H9 (cell line): ENCODE measurements around the gene CGB5. TPM values are rescaled to one million over a fixed set of nuclear protein-coding genes. Genes with fewer than 3 reads are reported as not detected.

ENCODE experiments used
- DNase-seq: peaks from one replicate; pipeline ENCODE4 v3.0.0-alpha.2; 2017
- H2AFZ ChIP-seq: one replicate; pipeline ENCODE4 v1.6.1; 2013; ENCODE audit warnings: mild to moderate bottlenecking, low read length, control low read depth, moderate library complexity
- H2AK5ac ChIP-seq: 2 replicates; pipeline ENCODE4 v1.6.1; 2013; ENCODE audit warnings: low read length, control low read depth, mixed read lengths; ENCODE audit not compliant: insufficient read length
- H2BK120ac ChIP-seq: one replicate; pipeline ENCODE4 v1.6.1; 2013; ENCODE audit warnings: low read depth, mild to moderate bottlenecking, low read length, control low read depth, inconsistent platforms; ENCODE audit not compliant: poor library complexity, severe bottlenecking
- H2BK12ac ChIP-seq: 2 replicates; pipeline ENCODE4 v1.6.1; 2013; ENCODE audit warnings: low read length, control low read depth, mixed read lengths, low read depth; ENCODE audit not compliant: insufficient read length
- H2BK15ac ChIP-seq: 2 replicates; pipeline ENCODE4 v1.6.1; 2013; ENCODE audit warnings: low read depth, low read length, control low read depth
- H2BK20ac ChIP-seq: one replicate; pipeline ENCODE4 v1.6.1; 2013; ENCODE audit warnings: low read depth, mild to moderate bottlenecking, low read length, control low read depth, inconsistent platforms; ENCODE audit not compliant: poor library complexity, severe bottlenecking
- H2BK5ac ChIP-seq: 2 replicates; pipeline ENCODE4 v1.6.1; 2013; ENCODE audit warnings: low read length, control low read depth, mixed read lengths; ENCODE audit not compliant: insufficient read length
- H3K14ac ChIP-seq: 2 replicates; pipeline ENCODE4 v1.6.1; 2013; ENCODE audit warnings: low read length, control low read depth; ENCODE audit not compliant: insufficient read depth
- H3K18ac ChIP-seq: 2 replicates; pipeline ENCODE4 v1.6.1; 2013; ENCODE audit warnings: low read depth, mild to moderate bottlenecking, mixed read lengths, low read length, control low read depth; ENCODE audit not compliant: insufficient read length
- H3K23ac ChIP-seq: 2 replicates; pipeline ENCODE4 v1.6.1; 2013; ENCODE audit warnings: low read length, control low read depth, mixed read lengths, low read depth; ENCODE audit not compliant: insufficient read length
- H3K23me2 ChIP-seq: 2 replicates; pipeline ENCODE4 v1.6.1; 2013; ENCODE audit warnings: low read depth, mild to moderate bottlenecking, mixed read lengths, low read length, control low read depth; ENCODE audit not compliant: insufficient read length, poor library complexity, severe bottlenecking
- H3K27ac ChIP-seq: 2 replicates; pipeline ENCODE4 v1.5.1; 2013; ENCODE audit warnings: low read length, control low read depth, mixed read lengths, low read depth; ENCODE audit not compliant: insufficient read length
- H3K27me3 ChIP-seq: 2 replicates; pipeline ENCODE4 v1.6.1; 2013; ENCODE audit warnings: low read length, control low read depth, inconsistent platforms; ENCODE audit not compliant: insufficient read depth
- H3K4ac ChIP-seq: 2 replicates; pipeline ENCODE4 v1.6.1; 2013; ENCODE audit warnings: low read depth, mild to moderate bottlenecking, control low read depth, inconsistent platforms, low read length, moderate library complexity
- H3K4me1 ChIP-seq: 2 replicates; pipeline ENCODE4 v1.6.1; 2013; ENCODE audit warnings: low read length, control low read depth, inconsistent platforms; ENCODE audit not compliant: insufficient read depth
- H3K4me2 ChIP-seq: 2 replicates; pipeline ENCODE4 v1.6.1; 2013; ENCODE audit warnings: low read length, control low read depth, mixed read lengths; ENCODE audit not compliant: insufficient read length, insufficient read depth
- H3K56ac ChIP-seq: 2 replicates; pipeline ENCODE4 v1.6.1; 2013; ENCODE audit warnings: low read depth, mild to moderate bottlenecking, mixed read lengths, low read length, control low read depth; ENCODE audit not compliant: insufficient read length
- H3K79me1 ChIP-seq: 2 replicates; pipeline ENCODE4 v1.6.1; 2013; ENCODE audit warnings: low read depth, mild to moderate bottlenecking, moderate library complexity, low read length, control low read depth, inconsistent platforms; ENCODE audit not compliant: insufficient read depth, poor library complexity, severe bottlenecking
- H3K79me2 ChIP-seq: 2 replicates; pipeline ENCODE4 v1.6.1; 2013; ENCODE audit warnings: low read length, control low read depth, inconsistent platforms; ENCODE audit not compliant: insufficient read depth
- H3K9ac ChIP-seq: 2 replicates; pipeline ENCODE4 v1.6.1; 2013; ENCODE audit warnings: low read length, control low read depth, mixed read lengths; ENCODE audit not compliant: insufficient read length; ENCODE audit errors: extremely low read depth
- H3K9me3 ChIP-seq: one replicate; pipeline ENCODE4 v1.6.1; 2013; ENCODE audit warnings: low read depth, low read length, inconsistent platforms; ENCODE audit not compliant: control insufficient read depth
- H3T11ph ChIP-seq: one replicate; pipeline ENCODE4 v1.6.1; 2013; ENCODE audit warnings: mild to moderate bottlenecking, low read length, control low read depth, inconsistent platforms
- H4K20me1 ChIP-seq: one replicate; pipeline ENCODE4 v1.6.1; 2013; ENCODE audit not compliant: control insufficient read depth, insufficient read length, insufficient read depth
- H4K5ac ChIP-seq: 2 replicates; pipeline ENCODE4 v1.6.1; 2013; ENCODE audit warnings: low read depth, mild to moderate bottlenecking, mixed read lengths, low read length, control low read depth; ENCODE audit not compliant: insufficient read length
- H4K8ac ChIP-seq: replicated peaks from 2 replicates; pipeline ENCODE4 v1.6.1; 2013; ENCODE audit warnings: low read length, control low read depth, mixed read lengths, low read depth; ENCODE audit not compliant: insufficient read length
- H4K91ac ChIP-seq: 2 replicates; pipeline ENCODE4 v1.6.1; 2013; ENCODE audit warnings: low read depth, mild to moderate bottlenecking, moderate library complexity, mixed read lengths, low read length, control low read depth; ENCODE audit not compliant: insufficient read length
- H3K27ac Mint-ChIP-seq, 3 experiments: 2 replicates in 2 of 3; 3 replicates in 1 of 3; pipeline ENCODE4 v1.8.0; 2020 to 2021; ENCODE audit warnings: mixed read lengths in 3 of 3, mild to moderate bottlenecking in 1 of 3, moderate library complexity in 1 of 3
- H3K27me3 Mint-ChIP-seq: 2 replicates; pipeline ENCODE4 v1.8.0; 2021; ENCODE audit warnings: low read depth, mild to moderate bottlenecking, moderate library complexity, mixed read lengths
- H3K36me3 Mint-ChIP-seq, 3 experiments: 2 replicates in 2 of 3; 3 replicates in 1 of 3; pipeline ENCODE4 v1.8.0; 2020 to 2021; ENCODE audit warnings: low read depth in 3 of 3, mixed read lengths in 3 of 3; ENCODE audit not compliant: insufficient read depth in 1 of 3
- H3K4me1 Mint-ChIP-seq, 2 experiments: 2 replicates each; pipeline ENCODE4 v1.8.0; 2020; ENCODE audit warnings: mixed read lengths in 2 of 2
- H3K4me3 Mint-ChIP-seq, 2 experiments: 2 replicates in 1 of 2; 3 replicates in 1 of 2; pipeline ENCODE4 v1.8.0; 2020 to 2021; ENCODE audit warnings: mild to moderate bottlenecking in 2 of 2, mixed read lengths in 2 of 2, moderate library complexity in 1 of 2
- H3K9me3 Mint-ChIP-seq, 2 experiments: 2 replicates in 1 of 2; 3 replicates in 1 of 2; pipeline ENCODE4 v1.8.0; 2020; ENCODE audit warnings: mild to moderate bottlenecking in 2 of 2, mixed read lengths in 2 of 2, moderate library complexity in 1 of 2
- WGBS: extraction: QIAGEN DNeasy Blood & Tissue Kit; methylation state at CpG from one replicate; pipeline ENCODE4 v1.1.7; 2013; ENCODE audit warnings: missing lambda C conversion rate, low lambda C conversion rate, mixed read lengths; ENCODE audit not compliant: insufficient read length; ENCODE audit errors: extremely low coverage; 5-methylcytosine and 5-hydroxymethylcytosine counted together
- total RNA-seq: library from RNA; stranded (reverse); gene quantifications from 2 replicates; pipeline ENCODE4 v1.2.1, GENCODE V29; 2021
- TF ChIP-seq, protein P1 (sequence below): fragments of 200-600 bp; sonication (generic); conservative IDR thresholded peaks from 3 replicates; pipeline ENCODE4 v1.8.0; 2021; ENCODE audit warnings: antibody characterized with exemption, mild to moderate bottlenecking

CGB5 gene
- total RNA-seq, 1 experiment from 2014 or later = not detected

- Histone ChIP-seq H3K23ac (no peak overlapping the region), H3K56ac (no peak overlapping the region), H2BK15ac (no peak overlapping the region), H2BK120ac (no peak overlapping the region), H2BK12ac (no peak overlapping the region), H3K4ac (no peak overlapping the region), H2AK5ac (no peak overlapping the region), H3K27me3 (peaks cover 15% of the 10 kb centered on the region; the same call in 1 of the 2 replicates), H3T11ph (no peak overlapping the region), H4K20me1 (no peaks in the 10 kb centered on the region), H3K9me3 (no peaks in the 10 kb centered on the region), H3K27ac (no peak overlapping the region), H3K79me1 (no peaks in the 10 kb centered on the region), H2BK20ac (no peak overlapping the region), H3K18ac (no peak overlapping the region), H4K8ac (no peak overlapping the region), H2AFZ (no peak overlapping the region), H2BK5ac (no peak overlapping the region), H3K14ac (no peak overlapping the region), H3K79me2 (no peaks in the 10 kb centered on the region), H4K5ac (no peak overlapping the region), H3K23me2 (peaks cover 10% of the 10 kb centered on the region), H4K91ac (no peak overlapping the region), H3K4me1 (no peaks in the 10 kb centered on the region), H3K4me2 (no peak overlapping the region), H3K9ac (no peak overlapping the region)
- peak; percentile 62 for DNase-seq
- Mint-ChIP-seq H3K36me3 (no peaks in the 10 kb centered on the region; a peak in 1 of 7 replicates), H3K27ac (no peak overlapping the region), H3K4me1 (peaks cover 22 to 31% of the 10 kb centered on the region in 2 experiments), H3K27me3 (peaks cover 83% of the 10 kb centered on the region), H3K9me3 (peaks cover 0 to 2% of the 10 kb centered on the region in 2 experiments; a peak in 1 of 5 replicates), H3K4me3 (no peak overlapping the region)
- no CpG with 5 or more reads among the region's 10 CpGs for WGBS
- TF ChIP-seq, protein P1, sequence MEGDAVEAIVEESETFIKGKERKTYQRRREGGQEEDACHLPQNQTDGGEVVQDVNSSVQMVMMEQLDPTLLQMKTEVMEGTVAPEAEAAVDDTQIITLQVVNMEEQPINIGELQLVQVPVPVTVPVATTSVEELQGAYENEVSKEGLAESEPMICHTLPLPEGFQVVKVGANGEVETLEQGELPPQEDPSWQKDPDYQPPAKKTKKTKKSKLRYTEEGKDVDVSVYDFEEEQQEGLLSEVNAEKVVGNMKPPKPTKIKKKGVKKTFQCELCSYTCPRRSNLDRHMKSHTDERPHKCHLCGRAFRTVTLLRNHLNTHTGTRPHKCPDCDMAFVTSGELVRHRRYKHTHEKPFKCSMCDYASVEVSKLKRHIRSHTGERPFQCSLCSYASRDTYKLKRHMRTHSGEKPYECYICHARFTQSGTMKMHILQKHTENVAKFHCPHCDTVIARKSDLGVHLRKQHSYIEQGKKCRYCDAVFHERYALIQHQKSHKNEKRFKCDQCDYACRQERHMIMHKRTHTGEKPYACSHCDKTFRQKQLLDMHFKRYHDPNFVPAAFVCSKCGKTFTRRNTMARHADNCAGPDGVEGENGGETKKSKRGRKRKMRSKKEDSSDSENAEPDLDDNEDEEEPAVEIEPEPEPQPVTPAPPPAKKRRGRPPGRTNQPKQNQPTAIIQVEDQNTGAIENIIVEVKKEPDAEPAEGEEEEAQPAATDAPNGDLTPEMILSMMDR = no peak
Measured at GRCh38 chr19:49058562-49058961, 14.9 kb downstream of the CGB5 start.
